Transverse colon (tissue), 4 donors: ENCODE results near the gene TRIM49B.
"Not testable (repeated sequence)": the region's sequence is repeated elsewhere in the genome, so short reads cannot be mapped to it uniquely, and the experiment has no call there.

Experiments
- CTCF ChIP-seq, 5 experiments: fragments of 200-600 bp in 3 of 5; fragments of 450-650 bp in 2 of 5; sonication (generic) in 3 of 5; IDR thresholded peaks; 1 replicate in 2 of 5; 2 replicates in 3 of 5; pipeline ENCODE4 v1.5.1; 2016 to 2017; ENCODE audit warnings: antibody characterized with exemption in 5 of 5, inconsistent platforms in 3 of 5, mild to moderate bottlenecking in 2 of 5, moderate library complexity in 1 of 5
- EP300 ChIP-seq: sonication (generic); formaldehyde crosslinking; IDR thresholded peaks from one replicate; pipeline ENCODE4 v1.6.1; 2017; ENCODE audit warnings: antibody characterized with exemption, low read depth
- POLR2A ChIP-seq: fragments of 450-650 bp; IDR thresholded peaks from one replicate; pipeline ENCODE4 v1.6.1; 2016; ENCODE audit warnings: antibody characterized with exemption, mild to moderate bottlenecking, moderate library complexity
- POLR2AphosphoS5 ChIP-seq, 3 donors: sonication (generic); formaldehyde crosslinking; IDR thresholded peaks; one replicate each; pipeline ENCODE4 v1.6.1; 2016; ENCODE audit warnings: antibody characterized with exemption in 3 of 3

GRCh38 chr11:48983785-48984184, 44.8 kb upstream of the TRIM49B start, which contains the start of gene TRIM51G:
- TF ChIP-seq CTCF (IDR thresholded peaks at IDR 0.05); POLR2A; EP300; POLR2AphosphoS5 (IDR thresholded peaks at IDR 0.05): not testable (repeated sequence)
